A549 (cell line): Measurements from ENCODE around the gene MIA. TPM values are rescaled to one million over a fixed set of nuclear protein-coding genes. Genes with fewer than 3 reads are reported as not detected.

Source experiments
- ATAC-seq, 2 experiments: fragments of 200-7000 bp in 1 of 2; fragments of >200 bp in 1 of 2; cut with Nextera tagmentation in 1 of 2; cut with Tn5 transposase in 1 of 2; 3 replicates each; pipeline versions ENCODE4 v1.8.0 to v1.9.1; 2018 to 2020; ENCODE audit warnings: mild to moderate bottlenecking in 1 of 2, moderate library complexity in 1 of 2
- CTCF ChIA-PET: fragments of 300-600 bp; sonication (Branson Sonifier 250); formaldehyde crosslinking; extraction: SDS; loops from one replicate; lab custom pipeline; 2021; ENCODE audit warnings: antibody characterized with exemption, inconsistent platforms; lab: Yijun Ruan, JAX
- POLR2A ChIA-PET: fragments of 350-600 bp; formaldehyde crosslinking; extraction: SDS; loops from one replicate; lab custom pipeline; 2021; ENCODE audit warnings: antibody characterized with exemption, inconsistent platforms; lab: Yijun Ruan, JAX
- DNase-seq, 2 experiments: peaks; one replicate each; pipeline versions ENCODE4 v3.0.0 to v3.0.0-alpha.2; 2011 to 2016; ENCODE audit warnings: low read depth in 1 of 2, low spot score in 1 of 2
- FAIRE-seq: peaks from 2 replicates; lab custom pipeline; 2011; peaks lifted over from hg19 to GRCh38; lab: Jason Lieb, UNC
- H3K27ac ChIP-seq, 2 experiments: fragments of >200 bp; sonication (Bioruptor Twin); formaldehyde crosslinking; 3 replicates each; pipeline ENCODE4 v1.5.1; 2016 to 2017
- H3K4me1 ChIP-seq: fragments of >200 bp; sonication (Bioruptor Twin); formaldehyde crosslinking; 3 replicates; pipeline ENCODE4 v1.6.1; 2016
- H3K4me2 ChIP-seq: fragments of >200 bp; sonication (Bioruptor Twin); formaldehyde crosslinking; 3 replicates; pipeline ENCODE4 v1.6.1; 2016
- H3K4me3 ChIP-seq: fragments of >200 bp; sonication (Bioruptor Twin); formaldehyde crosslinking; 3 replicates; pipeline ENCODE4 v1.5.1; 2016
- H3K9me3 ChIP-seq: fragments of >200 bp; sonication (Bioruptor Twin); formaldehyde crosslinking; 3 replicates; pipeline ENCODE4 v1.6.1; 2016
- ATOH8 ChIP-seq: fragments of 250-450 bp; sonication (Bioruptor Pico); IDR thresholded peaks from 2 replicates; pipeline ENCODE4 v1.5.0; 2020; ENCODE audit warnings: low read depth, mild to moderate bottlenecking, moderate library complexity
- BCL3 ChIP-seq: fragments of >200 bp; sonication (Bioruptor Twin); formaldehyde crosslinking; IDR thresholded peaks from 3 replicates; pipeline ENCODE4 v1.6.1; 2016
- CBX2 ChIP-seq: fragments of 200-600 bp; sonication (generic); IDR thresholded peaks from 2 replicates; pipeline ENCODE4 v1.6.1; 2016; ENCODE audit warnings: low read depth, mild to moderate bottlenecking, borderline replicate concordance
- CBX8 ChIP-seq: fragments of 200-600 bp; sonication (generic); IDR thresholded peaks from 2 replicates; pipeline ENCODE4 v1.6.1; 2016
- CEBPB ChIP-seq, 2 experiments: fragments of >200 bp in 1 of 2; sonication (Bioruptor Twin) in 1 of 2; formaldehyde crosslinking in 1 of 2; IDR thresholded peaks; 2 replicates each; pipeline ENCODE4 v1.6.1; 2012 to 2016
- CHD2 ChIP-seq: fragments of 150-350 bp; IDR thresholded peaks from 2 replicates; pipeline ENCODE4 v1.6.1; 2014; ENCODE audit warnings: low read length; ENCODE audit not compliant: partially characterized antibody
- CHD4 ChIP-seq: fragments of 200-600 bp; sonication (generic); IDR thresholded peaks from 2 replicates; pipeline ENCODE4 v1.6.1; 2016; ENCODE audit warnings: antibody characterized with exemption, mild to moderate bottlenecking, borderline replicate concordance
- EHMT2 ChIP-seq: fragments of 200-600 bp; sonication (generic); IDR thresholded peaks from 2 replicates; pipeline ENCODE4 v1.6.1; 2016; ENCODE audit warnings: antibody characterized with exemption, low read depth, mild to moderate bottlenecking, moderate library complexity
- EP300 ChIP-seq, 2 experiments: fragments of >200 bp; sonication (Bioruptor Twin); formaldehyde crosslinking; IDR thresholded peaks; 2 replicates in 1 of 2; 3 replicates in 1 of 2; pipeline ENCODE4 v1.6.1; 2016 to 2017
- ESRRA ChIP-seq: fragments of 150-350 bp; IDR thresholded peaks from 2 replicates; pipeline ENCODE4 v1.6.1; 2014; ENCODE audit warnings: mild to moderate bottlenecking, low read length, borderline replicate concordance
- FOSB ChIP-seq: fragments of 250-450 bp; sonication (Bioruptor Pico); IDR thresholded peaks from 2 replicates; pipeline ENCODE4 v1.5.0; 2020; ENCODE audit warnings: mild to moderate bottlenecking, moderate library complexity
- FOSL2 ChIP-seq, 2 experiments: fragments of 450-650 bp in 1 of 2; fragments of >200 bp in 1 of 2; sonication (Bioruptor Twin) in 1 of 2; formaldehyde crosslinking; IDR thresholded peaks; 2 replicates each; pipeline versions ENCODE4 v1.5.0 to v1.6.1; 2016 to 2020; ENCODE audit warnings: mild to moderate bottlenecking in 1 of 2, moderate library complexity in 1 of 2
- FOXS1 ChIP-seq: fragments of 250-450 bp; sonication (Bioruptor Pico); IDR thresholded peaks from 2 replicates; pipeline ENCODE4 v1.5.0; 2020; ENCODE audit warnings: mild to moderate bottlenecking, moderate library complexity
- GATA3 ChIP-seq: IDR thresholded peaks from 2 replicates; pipeline ENCODE4 v1.6.1; 2012; ENCODE audit warnings: borderline replicate concordance
- HDAC2 ChIP-seq: fragments of 200-600 bp; sonication (generic); IDR thresholded peaks from 2 replicates; pipeline ENCODE4 v1.6.1; 2016
- HOXA7 ChIP-seq: fragments of 250-450 bp; sonication (Bioruptor Pico); IDR thresholded peaks from 2 replicates; pipeline ENCODE4 v1.5.0; 2020; ENCODE audit warnings: mild to moderate bottlenecking, moderate library complexity
- HOXB5 ChIP-seq: fragments of 250-450 bp; sonication (Bioruptor Pico); IDR thresholded peaks from 2 replicates; pipeline ENCODE4 v1.5.0; 2020; ENCODE audit warnings: mild to moderate bottlenecking, moderate library complexity
- JUN ChIP-seq, 2 experiments: fragments of >200 bp; sonication (Bioruptor Twin); formaldehyde crosslinking; IDR thresholded peaks; 2 replicates in 1 of 2; 3 replicates in 1 of 2; pipeline ENCODE4 v1.6.1; 2016 to 2017
- JUNB ChIP-seq: fragments of >200 bp; sonication (Bioruptor Twin); formaldehyde crosslinking; IDR thresholded peaks from 2 replicates; pipeline ENCODE4 v1.6.1; 2016
- MAFK ChIP-seq: fragments of 450-650 bp; IDR thresholded peaks from 2 replicates; pipeline ENCODE4 v1.6.1; 2014; ENCODE audit not compliant: partially characterized antibody
- MAZ ChIP-seq: fragments of 150-350 bp; IDR thresholded peaks from 2 replicates; pipeline ENCODE4 v1.6.1; 2014; ENCODE audit warnings: antibody characterized with exemption, low read depth, low read length, borderline replicate concordance
- MYC ChIP-seq: IDR thresholded peaks from 2 replicates; pipeline ENCODE4 v1.6.1; 2012; ENCODE audit warnings: mild to moderate bottlenecking, inconsistent platforms, low read length, improper control_type of control experiment, borderline replicate concordance
- NPAS2 ChIP-seq: fragments of 250-450 bp; sonication (Bioruptor Pico); IDR thresholded peaks from 2 replicates; pipeline ENCODE4 v1.8.0; 2022; ENCODE audit warnings: mild to moderate bottlenecking, moderate library complexity, borderline replicate concordance
- NR3C1 ChIP-seq: fragments of >200 bp; sonication (Bioruptor Twin); formaldehyde crosslinking; IDR thresholded peaks from 3 replicates; pipeline ENCODE4 v1.6.1; 2017
- POLR2A ChIP-seq: IDR thresholded peaks from 2 replicates; pipeline ENCODE4 v1.6.1; 2012; ENCODE audit warnings: mild to moderate bottlenecking, low read length
- RARB ChIP-seq: fragments of 250-450 bp; sonication (Bioruptor Pico); IDR thresholded peaks from 2 replicates; pipeline ENCODE4 v1.8.0; 2021; ENCODE audit warnings: mild to moderate bottlenecking, moderate library complexity
- RCOR1 ChIP-seq: fragments of 150-350 bp; IDR thresholded peaks from 2 replicates; pipeline ENCODE4 v1.6.1; 2014; ENCODE audit warnings: antibody characterized with exemption, low read length, low read depth
- RFX5 ChIP-seq: fragments of 450-650 bp; IDR thresholded peaks from 2 replicates; pipeline ENCODE4 v1.7.1; 2014; ENCODE audit warnings: antibody characterized with exemption, mild to moderate bottlenecking, moderate library complexity
- RNF2 ChIP-seq: fragments of 200-600 bp; sonication (generic); IDR thresholded peaks from 2 replicates; pipeline ENCODE4 v1.6.1; 2016; ENCODE audit warnings: low read depth, mild to moderate bottlenecking, antibody characterized with exemption, moderate library complexity, borderline replicate concordance
- SMC3 ChIP-seq: fragments of >200 bp; sonication (Bioruptor Twin); formaldehyde crosslinking; IDR thresholded peaks from 3 replicates; pipeline ENCODE4 v1.6.1; 2018; ENCODE audit warnings: inconsistent platforms
- USF2 ChIP-seq: fragments of 450-650 bp; IDR thresholded peaks from 2 replicates; pipeline ENCODE4 v1.6.1; 2014; ENCODE audit warnings: antibody characterized with exemption
- ZC3H11A ChIP-seq: fragments of 450-650 bp; IDR thresholded peaks from 2 replicates; pipeline ENCODE4 v1.6.1; 2014; ENCODE audit warnings: antibody characterized with exemption, mild to moderate bottlenecking
- ZFP36 ChIP-seq: fragments of 450-650 bp; IDR thresholded peaks from 2 replicates; pipeline ENCODE4 v1.6.1; 2014; ENCODE audit warnings: borderline replicate concordance; ENCODE audit not compliant: partially characterized antibody
- ZNF302 ChIP-seq: fragments of 250-450 bp; sonication (Bioruptor Pico); IDR thresholded peaks from 2 replicates; pipeline ENCODE4 v1.9.0; 2021; ENCODE audit warnings: inconsistent platforms, mild to moderate bottlenecking, moderate library complexity
- ZSCAN20 ChIP-seq: fragments of 250-450 bp; sonication (Bioruptor Pico); IDR thresholded peaks from 2 replicates; pipeline ENCODE4 v1.8.0; 2022; ENCODE audit warnings: mild to moderate bottlenecking, moderate library complexity
- WGBS: methylation state at CpG from one replicate; pipeline ENCODE4 v1.1.6; 2017; ENCODE audit errors: missing lambda C conversion rate; 5-methylcytosine and 5-hydroxymethylcytosine counted together
- polyA plus RNA-seq, 4 experiments: library from polyadenylated mRNA; depleted of rRNA in 3 of 4; stranded (reverse); fragments of >200 nt; fragmentation: RNase III in 1 of 4; extraction: RNeasy Plus Mini Kit Qiagen cat#74134 plus additional on column Dnase treatment in 1 of 4; gene quantifications; 2 replicates in 3 of 4; 3 replicates in 1 of 4; pipeline ENCODE4 v1.2.3, GENCODE V29; 2011 to 2017
- TF ChIP-seq, protein P1 (sequence below): IDR thresholded peaks from 2 replicates; pipeline ENCODE4 v1.6.1; 2012
- TF ChIP-seq, protein P2 (sequence below): fragments of >200 bp; sonication (Bioruptor Twin); formaldehyde crosslinking; IDR thresholded peaks from 2 replicates; pipeline ENCODE4 v1.6.1; 2016

The MIA gene
- polyA plus RNA-seq, 2 of the 4 experiments (the other 2 are of a cell fraction) = not detected

- WGBS = 1% methylated on average over 43 of the region's 43 CpGs
- ATAC-seq (peak; percentile 88 to 92), FAIRE-seq (peak; percentile 99), DNase-seq (peak; percentile 100)
- Histone ChIP-seq H3K27ac (peak within 1 kb of the TSS; percentile 91), H3K4me3 (peak within 1 kb of the TSS; percentile 66), H3K4me2 (peak within 1 kb of the TSS; percentile 92), H3K4me1 (peaks cover 51% of the 10 kb centered on the region), H3K9me3 (no peaks in the 10 kb centered on the region)
- CTCF ChIA-PET = interaction anchor here (0.5 to 15.8 kb wide), 12 partner anchors 10 to 559 kb away, joined by 3 to 199 read pairs (median 4); partner anchors contain the start of genes EGLN2 and RAB4B
- POLR2A ChIA-PET = interaction anchor here (0.6 to 2.7 kb wide), 38 partner anchors 8 to 1109 kb away, joined by 3 to 94 read pairs (median 4); partner anchors contain the start of genes B9D2, BLVRB, COQ8B and EGLN2
- TF ChIP-seq CEBPB (IDR thresholded peaks at IDR 0.05) (0 out of 4 replicates have a peak, but pooled peaks of 1 of the 2 experiments have one; percentile 46), BCL3 (no peak; the same call in none of the 3 replicates), SMC3 (no peak), FOSL2 (IDR thresholded peaks at IDR 0.05) (no peak), FOSL2 (CRISPR knock-in tag; IDR thresholded peaks at IDR 0.05) (peak; percentile 81), ZC3H11A (no peak), MYC (peak; percentile 89), ZFP36 (no peak), EP300 (IDR thresholded peaks at IDR 0.05) (no peak), JUNB (no peak), ESRRA (peak; percentile 97), USF2 (peak; percentile 100), ATOH8 (CRISPR knock-in tag) (peak; percentile 93), CHD2 (no peak), JUN (IDR thresholded peaks at IDR 0.05) (peak; percentile 74 to 81; a peak in 4 of 5 replicates), ZSCAN20 (CRISPR knock-in tag) (no peak), CBX8 (no peak), FOXS1 (CRISPR knock-in tag) (peak; percentile 83), MAFK (no peak), POLR2A (peak; percentile 52; the same call in 1 of the 2 replicates), NPAS2 (CRISPR knock-in tag) (peak; percentile 97), RFX5 (peak; percentile 98), HOXB5 (CRISPR knock-in tag) (peak; percentile 96), EHMT2 (no peak), RCOR1 (no peak; the same call in 1 of the 2 replicates), HOXA7 (CRISPR knock-in tag) (peak; percentile 32; the same call in 1 of the 2 replicates), RARB (peak; percentile 97), NR3C1 (no peak), ZNF302 (CRISPR knock-in tag) (no peak), CBX2 (no peak), CHD4 (no peak), GATA3 (no peak), HDAC2 (no peak), MAZ (peak; percentile 96; the same call in 1 of the 2 replicates), RNF2 (no peak), FOSB (no peak; the same call in 1 of the 2 replicates)
- TF ChIP-seq, protein P1, sequence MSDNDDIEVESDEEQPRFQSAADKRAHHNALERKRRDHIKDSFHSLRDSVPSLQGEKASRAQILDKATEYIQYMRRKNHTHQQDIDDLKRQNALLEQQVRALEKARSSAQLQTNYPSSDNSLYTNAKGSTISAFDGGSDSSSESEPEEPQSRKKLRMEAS = peak; percentile 99
- TF ChIP-seq, protein P2, sequence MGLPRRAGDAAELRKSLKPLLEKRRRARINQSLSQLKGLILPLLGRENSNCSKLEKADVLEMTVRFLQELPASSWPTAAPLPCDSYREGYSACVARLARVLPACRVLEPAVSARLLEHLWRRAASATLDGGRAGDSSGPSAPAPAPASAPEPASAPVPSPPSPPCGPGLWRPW = no peak
These were observed 25.1 kb upstream of the MIA start, which contains the start of gene ACTMAP for GRCh38 chr19:40750058-40750873. TSS of gene ACTMAP (minus strand) at chr19:40750477. CDS start at chr19:40749803, 674 bp downstream.
